Panc1 (cell line): ENCODE results near the gene OVCH2. TPM values are rescaled to one million over a fixed set of nuclear protein-coding genes. Genes with fewer than 3 reads are reported as not detected.
A peak's percentile ranks its signal among the peaks of the same experiment; 100 is the strongest.

Experiments used
- ATAC-seq: fragments of 200-7000 bp; cut with Tn5 transposase; 2 replicates; pipeline ENCODE4 v1.9.1; 2020; ENCODE audit warnings: mild to moderate bottlenecking, moderate library complexity
- BruUV-seq: library from RNA; stranded (reverse); fragments of 400-500 nt; replicated peaks from 2 replicates; lab custom pipeline; 2021; lab: Mats Ljungman, UMichigan
- CTCF ChIA-PET: fragments of 300-600 bp; sonication (Branson Sonifier 250); formaldehyde crosslinking; loops from one replicate; lab custom pipeline; 2022; ENCODE audit warnings: antibody characterized with exemption; lab: Charles Lee
- POLR2A ChIA-PET: fragments of 300-600 bp; sonication (Branson Sonifier 250); formaldehyde crosslinking; loops from one replicate; lab custom pipeline; 2022; ENCODE audit warnings: antibody characterized with exemption; lab: Charles Lee
- DNase-seq: peaks from one replicate; pipeline ENCODE4 v3.0.0-alpha.2; 2010; ENCODE audit warnings: low read depth, low spot score
- H3K27ac ChIP-seq: 2 replicates; pipeline ENCODE4 v1.5.1; 2011; ENCODE audit warnings: mild to moderate bottlenecking, low read length, inconsistent platforms
- H3K27me3 ChIP-seq: fragments of 200-500 bp; sonication (Bioruptor generic); 2 replicates; pipeline ENCODE4 v1.6.0; 2014; ENCODE audit warnings: low read length, inconsistent platforms; ENCODE audit not compliant: control insufficient read depth, insufficient read depth
- H3K36me3 ChIP-seq: fragments of 200-500 bp; sonication (Bioruptor generic); 2 replicates; pipeline ENCODE4 v1.5.1; 2014; ENCODE audit warnings: inconsistent platforms, mild to moderate bottlenecking, low read length, moderate library complexity; ENCODE audit not compliant: control insufficient read depth, insufficient read depth
- H3K4me1 ChIP-seq: 2 replicates; pipeline ENCODE4 v1.5.1; 2011; ENCODE audit warnings: inconsistent platforms, mild to moderate bottlenecking, low read length, moderate library complexity; ENCODE audit not compliant: control insufficient read depth, insufficient read depth
- H3K4me3 ChIP-seq, 2 experiments: 2 replicates each; pipeline ENCODE4 v1.5.1; 2011 to 2012; ENCODE audit warnings: low read depth in 2 of 2, low read length in 2 of 2, mild to moderate bottlenecking in 2 of 2, inconsistent platforms in 1 of 2, moderate library complexity in 1 of 2
- H3K9me3 ChIP-seq: fragments of 200-500 bp; sonication (Bioruptor generic); 2 replicates; pipeline ENCODE4 v1.5.1; 2014; ENCODE audit warnings: low read depth, mild to moderate bottlenecking, inconsistent platforms, low read length, moderate library complexity; ENCODE audit not compliant: control insufficient read depth, insufficient read depth
- CTCF ChIP-seq: fragments of 450-650 bp; IDR thresholded peaks from 2 replicates; pipeline ENCODE4 v1.5.1; 2017; ENCODE audit warnings: mild to moderate bottlenecking
- POLR2AphosphoS5 ChIP-seq: IDR thresholded peaks from 2 replicates; pipeline ENCODE4 v1.6.1; 2012; ENCODE audit warnings: mild to moderate bottlenecking, low read depth, low read length, moderate library complexity
- SIN3A ChIP-seq: IDR thresholded peaks from 2 replicates; pipeline ENCODE4 v1.6.1; 2012; ENCODE audit warnings: low read depth, mild to moderate bottlenecking, low read length, moderate library complexity, borderline replicate concordance; ENCODE audit not compliant: insufficient read depth
- TCF7L2 ChIP-seq: IDR thresholded peaks from 2 replicates; pipeline ENCODE4 v1.6.1; 2011; ENCODE audit warnings: mild to moderate bottlenecking, low read depth, low read length, inconsistent platforms
- in situ Hi-C: cut with HindIII; loops from 2 replicates; pipeline ENCODE4 v1.10.0; 2016; ENCODE audit warnings: low sequenced_read_pairs, low pct_unique_long_range_greater_than_20kb
- intact Hi-C: fragments of 100-400 bp; cut with micrococcal nuclease; formaldehyde crosslinking; loops from one replicate; pipeline ENCODE4 v1.10.0; 2022; ENCODE audit not compliant: unreplicated experiment
- total RNA-seq: library from RNA; stranded (reverse); gene quantifications from one replicate; pipeline ENCODE4 v1.2.1, GENCODE V29; 2021; ENCODE audit not compliant: unreplicated experiment
- TF ChIP-seq, protein P1 (sequence below), 2 experiments: IDR thresholded peaks; 2 replicates each; pipeline ENCODE4 v1.6.1; 2011 to 2012; ENCODE audit warnings: low read depth in 2 of 2, control low read depth in 1 of 2, low read length in 1 of 2, mild to moderate bottlenecking in 1 of 2, moderate library complexity in 1 of 2; ENCODE audit not compliant: insufficient read depth in 1 of 2

Gene OVCH2
- total RNA-seq, 1 experiment from 2014 or later: not detected

GRCh38 chr11:7655253-7656217, 50.7 kb downstream of the OVCH2 start:
- TF ChIP-seq CTCF: no peak
- TF ChIP-seq, protein P1, sequence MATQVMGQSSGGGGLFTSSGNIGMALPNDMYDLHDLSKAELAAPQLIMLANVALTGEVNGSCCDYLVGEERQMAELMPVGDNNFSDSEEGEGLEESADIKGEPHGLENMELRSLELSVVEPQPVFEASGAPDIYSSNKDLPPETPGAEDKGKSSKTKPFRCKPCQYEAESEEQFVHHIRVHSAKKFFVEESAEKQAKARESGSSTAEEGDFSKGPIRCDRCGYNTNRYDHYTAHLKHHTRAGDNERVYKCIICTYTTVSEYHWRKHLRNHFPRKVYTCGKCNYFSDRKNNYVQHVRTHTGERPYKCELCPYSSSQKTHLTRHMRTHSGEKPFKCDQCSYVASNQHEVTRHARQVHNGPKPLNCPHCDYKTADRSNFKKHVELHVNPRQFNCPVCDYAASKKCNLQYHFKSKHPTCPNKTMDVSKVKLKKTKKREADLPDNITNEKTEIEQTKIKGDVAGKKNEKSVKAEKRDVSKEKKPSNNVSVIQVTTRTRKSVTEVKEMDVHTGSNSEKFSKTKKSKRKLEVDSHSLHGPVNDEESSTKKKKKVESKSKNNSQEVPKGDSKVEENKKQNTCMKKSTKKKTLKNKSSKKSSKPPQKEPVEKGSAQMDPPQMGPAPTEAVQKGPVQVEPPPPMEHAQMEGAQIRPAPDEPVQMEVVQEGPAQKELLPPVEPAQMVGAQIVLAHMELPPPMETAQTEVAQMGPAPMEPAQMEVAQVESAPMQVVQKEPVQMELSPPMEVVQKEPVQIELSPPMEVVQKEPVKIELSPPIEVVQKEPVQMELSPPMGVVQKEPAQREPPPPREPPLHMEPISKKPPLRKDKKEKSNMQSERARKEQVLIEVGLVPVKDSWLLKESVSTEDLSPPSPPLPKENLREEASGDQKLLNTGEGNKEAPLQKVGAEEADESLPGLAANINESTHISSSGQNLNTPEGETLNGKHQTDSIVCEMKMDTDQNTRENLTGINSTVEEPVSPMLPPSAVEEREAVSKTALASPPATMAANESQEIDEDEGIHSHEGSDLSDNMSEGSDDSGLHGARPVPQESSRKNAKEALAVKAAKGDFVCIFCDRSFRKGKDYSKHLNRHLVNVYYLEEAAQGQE (IDR thresholded peaks at IDR 0.05; ENCODE audit: insufficient read depth in 1 of 2, low read depth in 2 of 2, low read length in 1 of 2): 0 out of 4 replicates have a peak, but pooled peaks of 1 of the 2 experiments have one; percentile 4
- DNase-seq: no peak
- BruUV-seq: no TSS peak
- H3K4me1 ChIP-seq: no peaks in the 10 kb centered on the region
- H3K4me3 ChIP-seq: no peak overlapping the region
- intact Hi-C loops: loop anchor here (2.0 kb wide), 1 partner anchor 143 kb away; the partner anchor contains the start of gene PPFIBP2
- H3K9me3 ChIP-seq: no peaks in the 10 kb centered on the region
- ChIA-PET CTCF (no interaction called here), POLR2A (no interaction called here)
- ATAC-seq: no peak
- in situ Hi-C loops: no loop called here
- H3K27ac ChIP-seq: no peak overlapping the region
- H3K36me3 ChIP-seq: no peaks in the 10 kb centered on the region
- H3K27me3 ChIP-seq: no peaks in the 10 kb centered on the region

GRCh38 chr11:7654195-7654705, 52.0 kb downstream of the OVCH2 start:
- CTCF ChIA-PET: no interaction called here
- intact Hi-C loops: no loop called here

More at GRCh38 chr11:7654195-7654705, 52.0 kb downstream of the OVCH2 start:
- Histone ChIP-seq H3K27me3 (no peaks in the 10 kb centered on the region), H3K4me1 (no peaks in the 10 kb centered on the region), H3K4me3 (no peak overlapping the region), H3K9me3 (no peaks in the 10 kb centered on the region), H3K36me3 (no peaks in the 10 kb centered on the region), H3K27ac (no peak overlapping the region)
- BruUV-seq: no TSS peak
- POLR2A ChIA-PET: no interaction called here
- no peak for TF ChIP-seq POLR2AphosphoS5
- TF ChIP-seq, protein P1 (IDR thresholded peaks at IDR 0.05; ENCODE audit: insufficient read depth in 1 of 2, low read depth in 2 of 2, low read length in 1 of 2): no peak
- no peak for TF ChIP-seq TCF7L2
- no peak for TF ChIP-seq SIN3A
- TF ChIP-seq CTCF: no peak
- no peak for ATAC-seq
- DNase-seq: no peak
- in situ Hi-C loops: no loop called here
